ENCODE results near the gene OPHN1.

- no peak for TF ChIP-seq GATA3 (IDR thresholded peaks at IDR 0.05; ENCODE audit: low read depth, low read length)
- no peak for TF ChIP-seq GATA2 (IDR thresholded peaks at IDR 0.05; ENCODE audit: low read depth, low read length)
These were observed 317.9 kb downstream of the OPHN1 start for GRCh38 chrX:68115371-68115770.

Data from SH-SY5Y (cell line).